HepG2 (cell line): ENCODE results near the gene FAS. TPM values are rescaled to one million over a fixed set of nuclear protein-coding genes. Genes with fewer than 3 reads are reported as not detected.

Experiments used
- NONO ChIP-seq, 2 experiments: fragments of 450-650 bp in 1 of 2; sonication (generic) in 1 of 2; formaldehyde crosslinking in 1 of 2; IDR thresholded peaks in 1 of 2; conservative IDR thresholded peaks in 1 of 2; 2 replicates each; pipeline versions ENCODE4 v1.6.1 to v1.8.0; 2017 to 2022; ENCODE audit warnings: mild to moderate bottlenecking in 1 of 2, missing genetic modification reagents in 1 of 2, moderate library complexity in 1 of 2
- RFXAP ChIP-seq: sonication (generic); formaldehyde crosslinking; IDR thresholded peaks from 2 replicates; pipeline ENCODE4 v1.4.0; 2020; ENCODE audit warnings: missing genetic modification reagents, borderline replicate concordance
- RORA ChIP-seq: sonication (generic); formaldehyde crosslinking; IDR thresholded peaks from 2 replicates; pipeline ENCODE4 v1.5.0; 2020; ENCODE audit warnings: mild to moderate bottlenecking, missing genetic modification reagents, moderate library complexity
- ZBTB1 ChIP-seq: sonication (generic); formaldehyde crosslinking; IDR thresholded peaks from 2 replicates; pipeline ENCODE4 v1.4.0; 2020; ENCODE audit warnings: missing genetic modification reagents, borderline replicate concordance
- ZEB1 ChIP-seq: IDR thresholded peaks from 2 replicates; pipeline ENCODE4 v1.6.1; 2012; ENCODE audit warnings: mild to moderate bottlenecking, low read depth, inconsistent platforms; ENCODE audit not compliant: insufficient replicate concordance
- ZNF225 ChIP-seq: sonication (generic); formaldehyde crosslinking; IDR thresholded peaks from 2 replicates; pipeline ENCODE4 v1.4.0; 2020; ENCODE audit warnings: mild to moderate bottlenecking, missing genetic modification reagents
- ZNF337 ChIP-seq: sonication (generic); formaldehyde crosslinking; IDR thresholded peaks from 2 replicates; pipeline ENCODE4 v1.5.1; 2020; ENCODE audit warnings: missing genetic modification reagents, low read depth, mild to moderate bottlenecking, borderline replicate concordance
- ZNF652 ChIP-seq: IDR thresholded peaks from 2 replicates; pipeline ENCODE4 v1.6.1; 2016; ENCODE audit warnings: low read depth, borderline replicate concordance
- polyA plus RNA-seq, 8 experiments: library from polyadenylated mRNA; depleted of rRNA in 3 of 8; stranded (reverse) in 7 of 8; unstranded in 1 of 8; fragments of >200 nt; fragmentation: Illumina TruSeq in 4 of 8; extraction: Trizol in 4 of 8; gene quantifications; 2 replicates each; pipeline versions ENCODE4 v1.2.1 to v1.2.3, GENCODE V29; 2011 to 2016; ENCODE audit warnings: low read depth in 4 of 8, missing spikeins in 1 of 8, mixed read lengths in 1 of 8; ENCODE audit not compliant: insufficient read depth in 1 of 8
- total RNA-seq, 5 experiments: library from RNA; depleted of rRNA; stranded (reverse); fragments of >200 nt; fragmentation: Illumina TruSeq; extraction: Trizol; gene quantifications; 2 replicates each; pipeline ENCODE4 v1.2.3, GENCODE V29; 2016; ENCODE audit warnings: low read depth in 1 of 5
- TF ChIP-seq, protein P1 (sequence below): sonication (generic); formaldehyde crosslinking; IDR thresholded peaks from 2 replicates; pipeline ENCODE4 v1.9.0; 2021; ENCODE audit warnings: mild to moderate bottlenecking, missing genetic modification reagents
- TF ChIP-seq, protein P2 (sequence below): IDR thresholded peaks from 2 replicates; pipeline ENCODE4 v1.6.1; 2016; ENCODE audit warnings: missing genetic modification reagents, missing compliant biosample characterization
- TF ChIP-seq, protein P3 (sequence below): IDR thresholded peaks from 2 replicates; pipeline ENCODE4 v1.6.1; 2016; ENCODE audit warnings: low read depth
- TF ChIP-seq, protein P4 (sequence below): IDR thresholded peaks from 2 replicates; pipeline ENCODE4 v1.6.1; 2016

Gene FAS
- total and polyA plus RNA-seq, 2 of the 13 experiments (the other 11 are each of a cell fraction or from before 2014, with no cell fraction given), result 5.9 to 17.9 TPM

DNA sequence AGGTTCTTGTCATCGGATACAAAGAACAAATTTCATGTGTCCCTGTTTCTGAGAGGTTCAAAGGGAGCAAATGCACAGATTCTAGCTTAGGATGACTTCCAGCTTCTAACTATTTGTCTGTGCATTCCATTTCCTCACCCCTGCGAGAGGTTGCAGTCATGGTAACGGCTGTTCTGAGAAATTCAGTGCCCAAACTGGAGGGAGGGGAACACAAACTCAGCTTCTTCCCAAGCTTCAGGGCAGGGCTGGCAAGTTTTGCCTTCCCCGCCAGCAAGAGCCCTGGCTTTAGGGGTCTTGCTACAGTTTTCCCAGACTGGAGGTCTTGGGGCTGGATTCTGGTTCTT is 11.1 kb downstream of the FAS start (continued):
- TF ChIP-seq, protein P1, sequence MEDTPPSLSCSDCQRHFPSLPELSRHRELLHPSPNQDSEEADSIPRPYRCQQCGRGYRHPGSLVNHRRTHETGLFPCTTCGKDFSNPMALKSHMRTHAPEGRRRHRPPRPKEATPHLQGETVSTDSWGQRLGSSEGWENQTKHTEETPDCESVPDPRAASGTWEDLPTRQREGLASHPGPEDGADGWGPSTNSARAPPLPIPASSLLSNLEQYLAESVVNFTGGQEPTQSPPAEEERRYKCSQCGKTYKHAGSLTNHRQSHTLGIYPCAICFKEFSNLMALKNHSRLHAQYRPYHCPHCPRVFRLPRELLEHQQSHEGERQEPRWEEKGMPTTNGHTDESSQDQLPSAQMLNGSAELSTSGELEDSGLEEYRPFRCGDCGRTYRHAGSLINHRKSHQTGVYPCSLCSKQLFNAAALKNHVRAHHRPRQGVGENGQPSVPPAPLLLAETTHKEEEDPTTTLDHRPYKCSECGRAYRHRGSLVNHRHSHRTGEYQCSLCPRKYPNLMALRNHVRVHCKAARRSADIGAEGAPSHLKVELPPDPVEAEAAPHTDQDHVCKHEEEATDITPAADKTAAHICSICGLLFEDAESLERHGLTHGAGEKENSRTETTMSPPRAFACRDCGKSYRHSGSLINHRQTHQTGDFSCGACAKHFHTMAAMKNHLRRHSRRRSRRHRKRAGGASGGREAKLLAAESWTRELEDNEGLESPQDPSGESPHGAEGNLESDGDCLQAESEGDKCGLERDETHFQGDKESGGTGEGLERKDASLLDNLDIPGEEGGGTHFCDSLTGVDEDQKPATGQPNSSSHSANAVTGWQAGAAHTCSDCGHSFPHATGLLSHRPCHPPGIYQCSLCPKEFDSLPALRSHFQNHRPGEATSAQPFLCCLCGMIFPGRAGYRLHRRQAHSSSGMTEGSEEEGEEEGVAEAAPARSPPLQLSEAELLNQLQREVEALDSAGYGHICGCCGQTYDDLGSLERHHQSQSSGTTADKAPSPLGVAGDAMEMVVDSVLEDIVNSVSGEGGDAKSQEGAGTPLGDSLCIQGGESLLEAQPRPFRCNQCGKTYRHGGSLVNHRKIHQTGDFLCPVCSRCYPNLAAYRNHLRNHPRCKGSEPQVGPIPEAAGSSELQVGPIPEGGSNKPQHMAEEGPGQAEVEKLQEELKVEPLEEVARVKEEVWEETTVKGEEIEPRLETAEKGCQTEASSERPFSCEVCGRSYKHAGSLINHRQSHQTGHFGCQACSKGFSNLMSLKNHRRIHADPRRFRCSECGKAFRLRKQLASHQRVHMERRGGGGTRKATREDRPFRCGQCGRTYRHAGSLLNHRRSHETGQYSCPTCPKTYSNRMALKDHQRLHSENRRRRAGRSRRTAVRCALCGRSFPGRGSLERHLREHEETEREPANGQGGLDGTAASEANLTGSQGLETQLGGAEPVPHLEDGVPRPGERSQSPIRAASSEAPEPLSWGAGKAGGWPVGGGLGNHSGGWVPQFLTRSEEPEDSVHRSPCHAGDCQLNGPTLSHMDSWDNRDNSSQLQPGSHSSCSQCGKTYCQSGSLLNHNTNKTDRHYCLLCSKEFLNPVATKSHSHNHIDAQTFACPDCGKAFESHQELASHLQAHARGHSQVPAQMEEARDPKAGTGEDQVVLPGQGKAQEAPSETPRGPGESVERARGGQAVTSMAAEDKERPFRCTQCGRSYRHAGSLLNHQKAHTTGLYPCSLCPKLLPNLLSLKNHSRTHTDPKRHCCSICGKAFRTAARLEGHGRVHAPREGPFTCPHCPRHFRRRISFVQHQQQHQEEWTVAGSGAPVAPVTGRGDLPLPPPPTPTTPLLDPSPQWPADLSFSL, result no peak
- no peak for TF ChIP-seq NONO (IDR thresholded peaks at IDR 0.05)
- TF ChIP-seq NONO (CRISPR knock-in tag; conservative IDR thresholded peaks at IDR 0.05), result no peak
- TF ChIP-seq ZNF337 (CRISPR knock-in tag), result no peak
- no peak for TF ChIP-seq RORA
- TF ChIP-seq ZNF225, result no peak
- no peak for TF ChIP-seq ZEB1
- TF ChIP-seq, protein P2, sequence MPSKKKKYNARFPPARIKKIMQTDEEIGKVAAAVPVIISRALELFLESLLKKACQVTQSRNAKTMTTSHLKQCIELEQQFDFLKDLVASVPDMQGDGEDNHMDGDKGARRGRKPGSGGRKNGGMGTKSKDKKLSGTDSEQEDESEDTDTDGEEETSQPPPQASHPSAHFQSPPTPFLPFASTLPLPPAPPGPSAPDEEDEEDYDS, result no peak
- TF ChIP-seq, protein P3, sequence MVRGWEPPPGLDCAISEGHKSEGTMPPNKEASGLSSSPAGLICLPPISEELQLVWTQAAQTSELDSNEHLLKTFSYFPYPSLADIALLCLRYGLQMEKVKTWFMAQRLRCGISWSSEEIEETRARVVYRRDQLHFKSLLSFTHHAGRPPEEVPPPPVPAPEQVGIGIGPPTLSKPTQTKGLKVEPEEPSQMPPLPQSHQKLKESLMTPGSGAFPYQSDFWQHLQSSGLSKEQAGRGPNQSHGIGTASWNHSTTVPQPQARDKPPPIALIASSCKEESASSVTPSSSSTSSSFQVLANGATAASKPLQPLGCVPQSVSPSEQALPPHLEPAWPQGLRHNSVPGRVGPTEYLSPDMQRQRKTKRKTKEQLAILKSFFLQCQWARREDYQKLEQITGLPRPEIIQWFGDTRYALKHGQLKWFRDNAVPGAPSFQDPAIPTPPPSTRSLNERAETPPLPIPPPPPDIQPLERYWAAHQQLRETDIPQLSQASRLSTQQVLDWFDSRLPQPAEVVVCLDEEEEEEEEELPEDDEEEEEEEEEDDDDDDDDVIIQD (CRISPR knock-in tag), result no peak
- no peak for TF ChIP-seq ZBTB1 (CRISPR knock-in tag)
- TF ChIP-seq, protein P4, sequence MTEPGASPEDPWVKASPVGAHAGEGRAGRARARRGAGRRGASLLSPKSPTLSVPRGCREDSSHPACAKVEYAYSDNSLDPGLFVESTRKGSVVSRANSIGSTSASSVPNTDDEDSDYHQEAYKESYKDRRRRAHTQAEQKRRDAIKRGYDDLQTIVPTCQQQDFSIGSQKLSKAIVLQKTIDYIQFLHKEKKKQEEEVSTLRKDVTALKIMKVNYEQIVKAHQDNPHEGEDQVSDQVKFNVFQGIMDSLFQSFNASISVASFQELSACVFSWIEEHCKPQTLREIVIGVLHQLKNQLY (CRISPR knock-in tag), result no peak
- no peak for TF ChIP-seq ZNF652 (CRISPR knock-in tag)
- no peak for TF ChIP-seq RFXAP (CRISPR knock-in tag)
